ENCODE measurements around the gene UBA6. TPM values are rescaled to one million over a fixed set of nuclear protein-coding genes. Genes with fewer than 3 reads are reported as not detected.
"Not testable (repeated sequence)": the region's sequence is repeated elsewhere in the genome, so short reads cannot be mapped to it uniquely, and the experiment has no call there.

Gene UBA6
- total RNA-seq, 1 experiment from 2014 or later = 51.3 TPM

- in situ Hi-C loops (cut with HindIII; ENCODE audit: low pct_unique_long_range_greater_than_20kb, low sequenced_read_pairs) = no loop called here
- DNase-seq (ENCODE audit: low read depth, low spot score) = no peak
These were observed 19.1 kb upstream of the UBA6 start for GRCh38 chr4:67719953-67720617.

- no peak for DNase-seq (ENCODE audit: low read depth, low spot score)
- in situ Hi-C loops (cut with HindIII; ENCODE audit: low pct_unique_long_range_greater_than_20kb, low sequenced_read_pairs) = no loop called here
These were observed 17.9 kb upstream of the UBA6 start for GRCh38 chr4:67718848-67719247.

GRCh38 chr4:67717586-67717985, 16.6 kb upstream of the UBA6 start:
- no peak for DNase-seq (ENCODE audit: low read depth, low spot score)
- in situ Hi-C loops (cut with HindIII; ENCODE audit: low pct_unique_long_range_greater_than_20kb, low sequenced_read_pairs) = no loop called here

GRCh38 chr4:67714955-67715354, 14.0 kb upstream of the UBA6 start:
- DNase-seq (ENCODE audit: low read depth, low spot score) = peak; percentile 42
- in situ Hi-C loops (cut with HindIII; ENCODE audit: low pct_unique_long_range_greater_than_20kb, low sequenced_read_pairs) = no loop called here

GRCh38 chr4:67714248-67714583, 13.3 kb upstream of the UBA6 start:
- DNase-seq (ENCODE audit: low read depth, low spot score) = no peak
- in situ Hi-C loops (cut with HindIII; ENCODE audit: low pct_unique_long_range_greater_than_20kb, low sequenced_read_pairs) = no loop called here

GRCh38 chr4:67713529-67714247, 12.7 kb upstream of the UBA6 start:
- in situ Hi-C loops (cut with HindIII; ENCODE audit: low pct_unique_long_range_greater_than_20kb, low sequenced_read_pairs) = no loop called here
- DNase-seq (ENCODE audit: low read depth, low spot score) = no peak

GRCh38 chr4:67712650-67713528, 11.9 kb upstream of the UBA6 start:
- in situ Hi-C loops (cut with HindIII; ENCODE audit: low pct_unique_long_range_greater_than_20kb, low sequenced_read_pairs) = no loop called here
- DNase-seq (ENCODE audit: low read depth, low spot score) = no peak

- DNase-seq (ENCODE audit: low read depth, low spot score) = no peak
- in situ Hi-C loops (cut with HindIII; ENCODE audit: low pct_unique_long_range_greater_than_20kb, low sequenced_read_pairs) = no loop called here
These were observed 11.2 kb upstream of the UBA6 start for GRCh38 chr4:67712000-67712625.

- DNase-seq (ENCODE audit: low read depth, low spot score); in situ Hi-C loops (cut with HindIII; ENCODE audit: low pct_unique_long_range_greater_than_20kb, low sequenced_read_pairs): not testable (repeated sequence)
These were observed 5.7 kb upstream of the UBA6 start for GRCh38 chr4:67706682-67707081.

- DNase-seq (ENCODE audit: low read depth, low spot score) = no peak
- in situ Hi-C loops (cut with HindIII; ENCODE audit: low pct_unique_long_range_greater_than_20kb, low sequenced_read_pairs) = no loop called here
These were observed 3.9 kb upstream of the UBA6 start for GRCh38 chr4:67704843-67705242.

GRCh38 chr4:67702166-67702565, 1.2 kb upstream of the UBA6 start:
- in situ Hi-C loops (cut with HindIII; ENCODE audit: low pct_unique_long_range_greater_than_20kb, low sequenced_read_pairs) = no loop called here

GRCh38 chr4:67701517-67701850, 529 bp upstream of the UBA6 start:
- in situ Hi-C loops (cut with HindIII; ENCODE audit: low pct_unique_long_range_greater_than_20kb, low sequenced_read_pairs) = no loop called here
- peak; percentile 4 for DNase-seq (ENCODE audit: low read depth, low spot score)

More at GRCh38 chr4:67702166-67702565, 1.2 kb upstream of the UBA6 start:
- DNase-seq (ENCODE audit: low read depth, low spot score) = no peak

GRCh38 chr4:67700116-67700737, 728 bp downstream of the UBA6 start:
- in situ Hi-C loops (cut with HindIII; ENCODE audit: low pct_unique_long_range_greater_than_20kb, low sequenced_read_pairs) = no loop called here
- DNase-seq (ENCODE audit: low read depth, low spot score) = no peak

- in situ Hi-C loops (cut with HindIII; ENCODE audit: low pct_unique_long_range_greater_than_20kb, low sequenced_read_pairs) = no loop called here
- no peak for DNase-seq (ENCODE audit: low read depth, low spot score)
These were observed 1.4 kb downstream of the UBA6 start for GRCh38 chr4:67699603-67700002.

- no peak for DNase-seq (ENCODE audit: low read depth, low spot score)
- in situ Hi-C loops (cut with HindIII; ENCODE audit: low pct_unique_long_range_greater_than_20kb, low sequenced_read_pairs) = no loop called here
These were observed 2.9 kb downstream of the UBA6 start for GRCh38 chr4:67697860-67698687.

GRCh38 chr4:67696061-67696460, 4.9 kb downstream of the UBA6 start:
- in situ Hi-C loops (cut with HindIII; ENCODE audit: low pct_unique_long_range_greater_than_20kb, low sequenced_read_pairs) = no loop called here

GRCh38 chr4:67694662-67695061, 6.3 kb downstream of the UBA6 start:
- no peak for DNase-seq (ENCODE audit: low read depth, low spot score)
- in situ Hi-C loops (cut with HindIII; ENCODE audit: low pct_unique_long_range_greater_than_20kb, low sequenced_read_pairs) = no loop called here

More at GRCh38 chr4:67696061-67696460, 4.9 kb downstream of the UBA6 start:
- DNase-seq (ENCODE audit: low read depth, low spot score) = no peak

Data from SK-MEL-5 (cell line).